ENCODE measurements around the gene NME9.
"Not testable (repeated sequence)": the region's sequence is repeated elsewhere in the genome, so short reads cannot be mapped to it uniquely, and the experiment has no call there.

NME9 gene

DNA sequence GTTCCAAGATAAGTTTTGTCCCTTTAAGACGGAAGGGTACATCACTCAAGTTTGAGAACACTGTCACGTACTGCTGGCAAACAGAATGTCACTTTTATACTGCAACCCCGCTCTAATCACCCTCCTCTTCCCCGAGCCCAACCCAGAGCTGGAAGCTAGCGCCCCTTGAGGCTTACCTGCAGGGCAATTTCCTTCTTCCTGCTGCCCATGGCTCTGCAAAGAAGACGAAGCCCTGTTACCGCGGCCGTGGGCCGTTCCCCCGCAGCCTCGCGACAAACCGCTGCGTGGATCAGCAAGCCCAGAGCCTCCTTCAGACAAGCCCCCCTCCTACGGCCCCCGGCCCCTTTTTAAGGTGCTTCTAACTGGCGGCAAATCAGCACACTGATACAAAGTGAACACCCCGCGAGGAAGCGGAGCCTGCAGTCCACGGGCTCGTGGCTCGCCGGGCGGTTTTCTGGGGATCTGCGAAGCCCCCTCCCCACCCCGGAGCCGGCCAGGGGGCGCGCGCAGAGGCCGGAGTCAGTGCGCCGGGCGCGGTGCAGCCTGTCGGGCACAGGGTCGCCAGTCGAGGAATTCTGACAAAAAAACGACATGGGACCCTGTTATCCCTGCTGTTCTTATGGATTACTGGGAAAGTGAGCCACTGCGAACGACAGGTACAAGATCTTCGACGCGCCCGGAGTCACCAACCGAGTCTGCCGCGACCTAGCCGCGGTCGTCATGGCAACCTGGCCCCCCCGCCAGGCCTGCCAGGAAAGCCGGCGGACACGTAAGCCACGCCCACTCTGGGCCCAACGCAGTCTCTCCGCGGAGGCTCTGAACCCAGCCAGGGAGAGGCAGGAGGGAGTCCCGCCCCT lies at the start of gene NME9:
TSS of gene NME9 (minus strand) at position 725 of the 857 bp plus-strand sequence. CDS start at position 209, 516 bp downstream.
- peak; percentile 75 for DNase-seq (ENCODE audit: low spot score)

DNA sequence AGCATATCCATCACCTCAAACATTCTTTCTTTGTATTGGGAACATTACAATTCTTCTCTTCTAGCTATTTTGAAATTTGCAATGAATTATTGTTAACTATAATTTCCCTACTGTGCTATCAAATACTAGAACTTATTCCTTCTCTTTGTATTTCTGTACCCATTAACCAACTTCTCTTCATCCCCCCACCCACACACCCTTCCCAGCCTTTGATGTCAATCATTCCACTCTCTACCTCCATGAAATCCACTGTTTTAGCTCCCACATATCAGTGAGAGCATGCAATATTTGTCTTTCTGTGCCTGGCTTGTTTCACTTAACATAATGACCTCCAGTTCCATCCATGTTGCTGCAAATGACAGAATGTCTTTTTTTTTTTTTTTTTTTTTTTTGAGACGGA lies 49.3 kb upstream of the NME9 start:
- DNase-seq (ENCODE audit: low spot score), result no peak

GRCh38 chr3:138378331-138378730 lies 48.7 kb upstream of the NME9 start:
- DNase-seq (ENCODE audit: low spot score), result no peak

DNA sequence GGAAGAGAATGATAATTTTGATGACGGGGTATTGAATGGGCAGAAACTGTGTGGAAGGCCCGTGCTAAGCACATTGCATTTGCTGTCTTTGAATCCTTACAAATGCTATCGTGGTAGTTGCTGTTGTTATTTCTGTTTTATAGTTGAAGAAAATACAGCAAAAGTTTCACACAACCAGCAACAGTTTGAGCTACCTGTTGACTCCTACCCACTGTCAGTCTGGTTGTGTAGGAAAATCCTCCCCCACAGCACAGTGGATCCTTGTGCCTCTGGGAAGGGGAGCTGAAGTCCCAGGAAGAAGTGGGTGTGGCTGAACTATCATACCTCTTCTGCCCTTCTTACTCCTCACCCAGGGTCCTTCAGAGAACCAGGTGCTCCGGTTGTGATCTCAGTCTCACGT lies 48.2 kb upstream of the NME9 start:
- no peak for DNase-seq (ENCODE audit: low spot score)

DNA sequence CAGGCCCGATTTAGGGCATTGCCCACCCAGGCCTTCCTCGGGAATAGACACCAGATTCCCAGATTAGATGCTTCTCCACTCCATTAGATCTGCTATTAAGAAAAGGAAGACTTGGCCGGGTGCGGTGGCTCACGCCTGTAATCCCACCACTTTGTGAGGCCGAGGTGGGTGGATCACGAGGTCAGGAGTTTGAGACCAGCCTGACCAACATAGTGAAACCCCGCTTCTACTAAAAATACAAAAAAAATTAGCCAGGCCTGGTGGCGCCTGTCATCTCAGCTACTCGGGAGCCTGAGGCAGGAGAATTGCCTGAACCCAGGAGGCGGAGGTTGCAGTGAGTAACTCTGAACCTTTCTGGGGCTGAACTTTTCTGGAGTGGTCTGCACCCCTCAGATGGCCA lies 47.6 kb upstream of the NME9 start:
- DNase-seq (ENCODE audit: low spot score), result not testable (repeated sequence)

- no peak for DNase-seq (ENCODE audit: low spot score)
Observed at GRCh38 chr3:138376663-138377062, 47.0 kb upstream of the NME9 start.

GRCh38 chr3:138375447-138375846 lies 45.8 kb upstream of the NME9 start:
- no peak for DNase-seq (ENCODE audit: low spot score)

DNA sequence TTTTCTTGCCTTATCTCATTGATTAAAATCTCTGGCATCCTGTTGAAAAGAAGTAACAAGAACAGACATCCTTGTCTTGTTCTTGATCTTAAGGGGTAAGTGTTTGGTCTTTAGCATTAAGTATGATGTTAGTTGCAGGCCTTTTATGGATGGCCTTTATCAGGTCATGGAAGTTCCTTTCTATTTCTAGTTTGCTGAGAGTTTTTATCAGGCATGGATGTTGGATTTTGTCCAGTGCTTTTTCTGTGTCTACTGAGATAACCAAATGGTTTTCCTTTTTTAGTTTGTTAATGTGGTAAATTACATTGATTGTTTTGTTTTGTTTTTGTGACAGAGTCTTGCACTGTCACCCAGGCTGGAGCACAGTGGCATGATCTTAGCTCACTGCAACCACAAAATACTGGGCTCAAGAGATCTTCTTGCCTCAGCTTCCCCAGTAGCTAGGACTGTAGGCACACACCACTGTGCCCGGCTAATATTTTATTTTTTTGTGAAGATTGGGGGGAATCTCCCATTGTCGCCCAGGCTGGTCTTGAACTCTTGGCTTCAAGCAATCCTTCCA lies 45.0 kb upstream of the NME9 start:
- DNase-seq (ENCODE audit: low spot score), result no peak

DNA sequence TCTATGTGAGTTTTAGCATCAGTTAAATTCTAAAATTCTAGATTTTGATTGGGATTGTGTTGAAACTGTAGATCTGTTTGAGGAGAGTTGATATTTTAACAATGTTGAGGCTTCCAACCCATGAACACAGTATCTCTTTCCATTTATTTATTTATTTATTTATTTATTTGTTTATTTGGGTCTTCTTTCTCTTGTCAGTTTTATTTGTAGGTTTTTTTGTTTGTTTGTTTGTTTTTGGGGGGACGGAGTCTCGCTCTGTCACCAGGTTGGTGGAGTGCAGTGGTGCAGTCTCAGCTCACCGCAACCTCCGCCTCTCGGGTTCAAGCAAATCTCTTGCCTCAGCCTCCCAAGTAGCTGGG lies 44.1 kb upstream of the NME9 start:
- no peak for DNase-seq (ENCODE audit: low spot score)

- DNase-seq (ENCODE audit: low spot score), result no peak
Observed at GRCh38 chr3:138373087-138373735, 43.6 kb upstream of the NME9 start.

DNA sequence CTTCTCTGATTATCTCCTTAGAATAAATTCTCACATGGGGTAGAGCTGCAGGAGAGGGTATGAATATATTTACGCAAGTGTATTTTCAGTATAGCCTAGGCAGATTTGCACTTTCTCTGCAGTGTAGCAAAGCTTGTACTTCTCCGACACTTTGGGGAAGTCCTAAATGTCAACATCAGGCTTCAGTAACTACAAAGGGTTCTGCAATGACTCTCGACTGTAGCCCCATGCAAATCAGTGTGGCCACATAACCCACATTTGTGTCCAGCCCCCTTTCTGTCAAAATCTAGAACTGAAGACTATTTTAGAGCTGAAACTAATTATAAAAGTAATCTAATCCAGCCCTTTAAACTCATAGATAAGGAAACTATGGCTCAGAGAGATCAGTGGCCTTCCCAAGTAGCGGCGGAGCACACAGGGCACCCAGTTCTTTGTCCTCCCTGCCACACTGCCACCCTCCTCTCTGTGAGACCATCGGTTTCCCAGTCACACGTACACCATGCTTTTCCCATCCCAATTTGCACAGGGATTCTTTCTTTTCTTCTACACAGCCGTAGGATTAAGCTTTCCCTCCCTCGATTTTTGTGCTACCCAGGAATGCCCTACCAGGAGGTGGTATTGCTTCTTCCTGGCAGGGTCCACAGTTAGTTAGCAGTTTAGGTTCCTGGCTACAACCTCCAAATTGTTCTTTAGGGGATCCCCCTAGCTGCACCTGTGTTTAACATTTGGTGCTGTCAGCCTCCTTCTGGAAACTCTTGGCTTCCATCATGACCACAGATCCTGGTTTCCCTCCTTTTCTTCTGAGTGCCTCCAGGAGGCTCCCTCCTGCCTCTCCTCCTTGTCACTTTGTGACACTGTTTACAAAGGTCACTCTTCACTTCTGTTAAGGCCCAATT lies 41.7 kb upstream of the NME9 start:
- no peak for DNase-seq (ENCODE audit: low spot score)

GRCh38 chr3:138370321-138370720 lies 40.7 kb upstream of the NME9 start:
- no peak for DNase-seq (ENCODE audit: low spot score)

GRCh38 chr3:138369151-138369900 lies 39.7 kb upstream of the NME9 start:
- no peak for DNase-seq (ENCODE audit: low spot score)

DNA sequence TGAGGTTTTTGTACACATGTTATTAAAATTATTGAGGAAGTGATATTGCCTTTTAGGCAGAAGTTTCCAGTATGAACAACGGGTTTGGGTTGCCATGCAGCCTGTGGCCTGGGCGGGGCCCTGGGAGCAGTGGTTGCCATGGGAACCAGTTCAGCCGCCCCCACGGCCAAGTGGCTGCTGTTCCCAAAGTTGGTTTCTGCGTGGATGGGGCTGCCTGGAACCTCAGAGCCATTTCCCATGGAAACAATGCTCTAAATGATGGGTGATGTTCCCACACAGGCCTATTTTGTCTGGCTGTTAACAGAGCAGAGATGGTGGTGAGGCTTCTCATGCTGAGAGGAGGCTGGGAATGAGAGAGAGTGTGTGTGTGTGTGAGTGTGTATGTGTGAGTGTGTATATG lies 38.3 kb upstream of the NME9 start:
- no peak for DNase-seq (ENCODE audit: low spot score)

GRCh38 chr3:138367326-138367850 lies 37.7 kb upstream of the NME9 start:
- DNase-seq (ENCODE audit: low spot score), result no peak

DNA sequence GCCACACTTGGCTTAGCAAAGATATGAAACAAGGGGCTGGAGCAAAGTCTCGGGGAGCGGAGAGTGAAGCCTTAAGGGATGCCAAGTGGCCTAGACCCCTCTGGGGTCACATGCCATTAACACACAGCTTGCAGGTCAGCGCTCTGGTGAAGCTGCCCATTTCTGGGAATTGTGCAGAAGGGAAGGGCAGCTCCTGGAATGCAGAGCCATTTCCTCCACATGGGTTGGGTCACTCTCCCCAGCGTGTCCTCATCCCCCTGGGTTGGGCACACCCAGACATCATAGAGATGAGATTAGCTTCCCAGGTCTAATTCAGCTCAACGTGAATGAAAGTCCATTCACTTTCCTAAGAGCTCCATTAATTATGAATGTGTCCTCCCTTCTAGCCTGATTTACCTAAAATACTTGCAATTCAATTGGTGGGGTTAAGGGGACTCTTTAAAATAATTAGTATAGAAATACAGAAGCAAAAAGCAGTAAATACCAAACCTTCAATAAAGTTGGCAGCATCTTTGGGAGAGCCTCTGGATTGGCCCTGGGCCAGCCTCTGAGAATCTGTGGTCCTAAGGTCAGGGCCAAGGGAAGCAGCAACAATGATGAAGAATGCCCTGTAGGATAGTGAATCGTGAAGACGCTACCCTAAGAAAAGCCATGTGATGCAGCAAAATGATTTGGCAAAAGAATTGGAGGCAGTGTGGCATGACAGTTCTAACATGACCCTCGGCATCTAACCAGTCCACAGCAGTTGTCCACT lies 36.5 kb upstream of the NME9 start:
- DNase-seq (ENCODE audit: low spot score), result no peak

GRCh38 chr3:138365253-138365555 lies 35.6 kb upstream of the NME9 start:
- no peak for DNase-seq (ENCODE audit: low spot score)

DNA sequence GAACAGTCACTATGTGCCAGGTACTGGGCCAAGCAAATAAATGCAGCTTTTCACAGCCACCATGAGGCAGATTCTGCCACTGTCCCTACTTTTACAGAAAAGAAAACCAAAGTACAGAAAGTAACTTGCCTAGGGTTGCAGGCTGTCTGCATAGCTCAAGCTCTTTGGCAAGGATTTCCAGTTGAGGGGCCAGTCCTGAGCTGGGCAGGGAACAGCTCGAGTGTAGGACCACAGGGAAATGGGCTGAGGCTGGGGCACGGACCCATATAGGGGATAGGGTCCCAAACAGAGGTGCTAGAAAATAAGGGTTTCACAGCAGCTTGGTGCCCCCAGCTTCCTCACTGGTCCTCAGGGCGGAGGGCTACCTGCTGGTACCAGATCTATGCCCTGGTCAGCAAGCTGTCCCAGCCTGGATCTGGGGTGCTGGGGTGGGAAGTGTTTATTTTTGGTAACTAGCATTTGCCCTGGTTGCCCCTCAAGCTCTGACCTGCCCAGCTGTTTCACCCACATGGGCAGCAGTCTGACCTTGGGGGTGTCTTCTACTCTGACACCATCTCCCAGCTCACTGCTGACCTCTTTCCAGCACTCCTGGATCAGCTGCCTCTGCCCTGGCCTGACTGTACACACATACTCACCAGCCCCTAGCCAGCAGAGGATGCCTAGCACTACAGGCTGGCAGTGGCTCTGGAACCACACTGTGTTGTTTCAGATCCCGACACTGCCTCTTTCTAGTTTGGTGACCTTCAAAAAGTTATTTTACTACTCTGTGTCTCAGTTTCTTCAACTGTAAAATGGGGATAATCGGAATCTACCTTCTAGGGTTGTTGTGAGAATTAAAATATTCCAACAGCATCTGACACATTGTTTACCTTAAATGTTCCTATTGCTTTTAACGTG lies 35.0 kb upstream of the NME9 start:
- no peak for DNase-seq (ENCODE audit: low spot score)

GRCh38 chr3:138363322-138363721 lies 33.7 kb upstream of the NME9 start:
- no peak for DNase-seq (ENCODE audit: low spot score)

DNA sequence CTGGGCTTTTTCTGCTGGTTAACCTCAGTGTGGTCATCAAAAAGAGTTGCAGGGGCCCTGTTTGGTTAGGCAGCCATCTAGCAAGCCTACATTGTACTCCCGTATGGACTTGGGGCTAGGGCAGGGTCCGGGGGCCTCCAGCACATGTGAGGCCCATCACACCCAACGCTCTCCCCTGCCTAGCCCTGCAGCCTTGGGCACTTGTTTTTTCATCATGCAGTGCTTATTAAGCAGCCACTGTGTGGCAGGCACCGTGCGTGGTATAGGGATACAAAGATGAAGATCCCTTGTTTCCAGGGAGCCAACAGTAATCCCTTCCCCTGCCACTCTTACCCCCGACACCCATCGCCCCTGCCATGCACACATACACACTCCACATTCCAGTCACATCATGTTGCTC lies 32.9 kb upstream of the NME9 start:
- DNase-seq (ENCODE audit: low spot score), result no peak

All from left forelimb (tissue), 1 donor.